Body of pancreas (tissue), 4 donors: ENCODE results near the gene DBF4B. TPM values are rescaled to one million over a fixed set of nuclear protein-coding genes. Genes with fewer than 3 reads are reported as not detected.
"Not testable (repeated sequence)": the region's sequence is repeated elsewhere in the genome, so short reads cannot be mapped to it uniquely, and the experiment has no call there.

Experiments
- ATAC-seq: fragments of 150-250 bp; one replicate; pipeline ENCODE4 v1.9.1; 2016
- DNase-seq, 4 donors: peaks; one replicate each; pipeline ENCODE4 v3.0.0-alpha.2; 2019
- H3K27ac ChIP-seq, 4 donors: fragments of 200-600 bp; sonication (generic); 1 replicate in 3 of 4; 2 replicates in 1 of 4; pipeline versions ENCODE4 v1.5.1 to v1.6.1; 2016 to 2019; ENCODE audit warnings: mild to moderate bottlenecking in 1 of 4, mixed read lengths in 1 of 4, moderate library complexity in 1 of 4
- H3K27me3 ChIP-seq, 2 donors: fragments of 200-600 bp; sonication (generic); one replicate each; pipeline ENCODE4 v1.6.0; 2016; ENCODE audit warnings: mild to moderate bottlenecking in 1 of 2
- H3K36me3 ChIP-seq, 2 donors: fragments of 200-600 bp; sonication (generic); replicated peaks in 1 of 2; 2 replicates each; pipeline ENCODE4 v1.5.1; 2016; ENCODE audit warnings: low read depth in 2 of 2; ENCODE audit not compliant: insufficient read depth in 1 of 2
- H3K4me1 ChIP-seq: fragments of 200-600 bp; sonication (generic); one replicate; pipeline ENCODE4 v1.6.0; 2016
- H3K4me3 ChIP-seq, 2 donors: fragments of 200-600 bp; sonication (generic); 1 replicate in 1 of 2; 2 replicates in 1 of 2; pipeline ENCODE4 v1.5.1; 2016 to 2019
- H3K9me3 ChIP-seq, 3 donors: fragments of 200-600 bp; sonication (generic); 1 replicate in 2 of 3; 2 replicates in 1 of 3; pipeline ENCODE4 v1.5.1; 2016
- POLR2A ChIP-seq, 3 donors: fragments of 450-650 bp; IDR thresholded peaks; one replicate each; pipeline ENCODE4 v1.6.1; 2016; ENCODE audit warnings: antibody characterized with exemption in 3 of 3, mild to moderate bottlenecking in 2 of 3
- WGBS, 2 donors: methylation state at CpG; one replicate each; pipeline ENCODE4 v1.1.5; 2017; 5-methylcytosine and 5-hydroxymethylcytosine counted together
- intact Hi-C: fragments of 100-400 bp; cut with DNase I; formaldehyde crosslinking; loops from one replicate; pipeline ENCODE4 v1.15.1; 2023
- total RNA-seq, 2 donors: library from RNA; depleted of rRNA; stranded (reverse); fragments of >200 nt; gene quantifications; one replicate each; pipeline ENCODE4 v1.1.0, GENCODE V29; 2016
- TF ChIP-seq, protein P1 (sequence below), 7 experiments: fragments of 450-650 bp in 4 of 7; fragments of 200-600 bp in 3 of 7; sonication (generic) in 3 of 7; IDR thresholded peaks; one replicate each; pipeline ENCODE4 v1.5.1; 2016 to 2019; ENCODE audit warnings: antibody characterized with exemption in 7 of 7

DBF4B gene
- total RNA-seq, 2 donors from 2014 or later = 2.0 to 3.4 TPM

- Histone ChIP-seq H3K9me3 (no peaks in the 10 kb centered on the region), H3K4me3 (no peak overlapping the region), H3K27me3 (no peaks in the 10 kb centered on the region), H3K27ac (no peak overlapping the region), H3K36me3 (no peaks in the 10 kb centered on the region), H3K4me1 (peaks cover 14% of the 10 kb centered on the region)
- ATAC-seq (no peak), DNase-seq (no peak)
- WGBS, 2 donors = 65 to 72% methylated on average over 11 of the region's 11 CpGs
- intact Hi-C loops = no loop called here
- TF ChIP-seq, protein P1, sequence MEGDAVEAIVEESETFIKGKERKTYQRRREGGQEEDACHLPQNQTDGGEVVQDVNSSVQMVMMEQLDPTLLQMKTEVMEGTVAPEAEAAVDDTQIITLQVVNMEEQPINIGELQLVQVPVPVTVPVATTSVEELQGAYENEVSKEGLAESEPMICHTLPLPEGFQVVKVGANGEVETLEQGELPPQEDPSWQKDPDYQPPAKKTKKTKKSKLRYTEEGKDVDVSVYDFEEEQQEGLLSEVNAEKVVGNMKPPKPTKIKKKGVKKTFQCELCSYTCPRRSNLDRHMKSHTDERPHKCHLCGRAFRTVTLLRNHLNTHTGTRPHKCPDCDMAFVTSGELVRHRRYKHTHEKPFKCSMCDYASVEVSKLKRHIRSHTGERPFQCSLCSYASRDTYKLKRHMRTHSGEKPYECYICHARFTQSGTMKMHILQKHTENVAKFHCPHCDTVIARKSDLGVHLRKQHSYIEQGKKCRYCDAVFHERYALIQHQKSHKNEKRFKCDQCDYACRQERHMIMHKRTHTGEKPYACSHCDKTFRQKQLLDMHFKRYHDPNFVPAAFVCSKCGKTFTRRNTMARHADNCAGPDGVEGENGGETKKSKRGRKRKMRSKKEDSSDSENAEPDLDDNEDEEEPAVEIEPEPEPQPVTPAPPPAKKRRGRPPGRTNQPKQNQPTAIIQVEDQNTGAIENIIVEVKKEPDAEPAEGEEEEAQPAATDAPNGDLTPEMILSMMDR (IDR thresholded peaks at IDR 0.05) = no peak
- no peak for TF ChIP-seq POLR2A (IDR thresholded peaks at IDR 0.05)
These were observed 14.9 kb upstream of the DBF4B start for GRCh38 chr17:44693609-44694008.

- H3K9me3 ChIP-seq, H3K4me1 ChIP-seq, intact Hi-C loops, DNase-seq, H3K4me3 ChIP-seq, H3K27ac ChIP-seq, H3K36me3 ChIP-seq, H3K27me3 ChIP-seq, ATAC-seq: not testable (repeated sequence)
- 72 to 83% methylated on average over 10 of the region's 10 CpGs for WGBS, 2 donors
These were observed 8.2 kb upstream of the DBF4B start for GRCh38 chr17:44700288-44700687.

- ATAC-seq (no peak), DNase-seq (no peak)
- H3K4me3 ChIP-seq = peak overlapping the region in 1 of 2 donors; percentile 92
- no peaks in the 10 kb centered on the region for H3K9me3 ChIP-seq
- TF ChIP-seq, protein P1 (IDR thresholded peaks at IDR 0.05) = no peak
- no peak for TF ChIP-seq POLR2A (IDR thresholded peaks at IDR 0.05)
- 15 to 24% methylated on average over 4 of the region's 4 CpGs for WGBS, 2 donors
- no peaks in the 10 kb centered on the region for H3K36me3 ChIP-seq
- no peaks in the 10 kb centered on the region for H3K27me3 ChIP-seq
- intact Hi-C loops = no loop called here
- H3K4me1 ChIP-seq = peaks cover 13% of the 10 kb centered on the region
- H3K27ac ChIP-seq = peak overlapping the region in 2 of 4 donors; percentile 64 to 74
These were observed 587 bp upstream of the DBF4B start for GRCh38 chr17:44707755-44708400.

- no peak for DNase-seq
- Histone ChIP-seq H3K9me3 (no peaks in the 10 kb centered on the region), H3K4me3 (no peak overlapping the region), H3K4me1 (no peaks in the 10 kb centered on the region), H3K36me3 (no peaks in the 10 kb centered on the region), H3K27me3 (no peaks in the 10 kb centered on the region), H3K27ac (no peak overlapping the region)
- no peak for TF ChIP-seq POLR2A (IDR thresholded peaks at IDR 0.05)
- TF ChIP-seq, protein P1 (IDR thresholded peaks at IDR 0.05) = no peak
- ATAC-seq = no peak
- intact Hi-C loops = no loop called here
- WGBS, 2 donors = 95 to 100% methylated on average over 1 of the region's 1 CpG
These were observed 11.0 kb downstream of the DBF4B start for GRCh38 chr17:44719444-44719843.

- intact Hi-C loops = no loop called here
- Histone ChIP-seq H3K4me1 (no peaks in the 10 kb centered on the region), H3K4me3 (no peak overlapping the region), H3K36me3 (no peaks in the 10 kb centered on the region), H3K27me3 (no peaks in the 10 kb centered on the region), H3K9me3 (no peaks in the 10 kb centered on the region), H3K27ac (no peak overlapping the region)
- 70 to 72% methylated on average over 5 of the region's 5 CpGs for WGBS, 2 donors
- DNase-seq (no peak), ATAC-seq (no peak)
- TF ChIP-seq, protein P1 (IDR thresholded peaks at IDR 0.05) = no peak
These were observed 13.8 kb downstream of the DBF4B start for GRCh38 chr17:44722254-44722653.

GRCh38 chr17:44726121-44726520 lies 17.7 kb downstream of the DBF4B start:
- ATAC-seq, H3K4me1 ChIP-seq, H3K27me3 ChIP-seq, intact Hi-C loops, H3K36me3 ChIP-seq, DNase-seq, H3K4me3 ChIP-seq, H3K27ac ChIP-seq, H3K9me3 ChIP-seq: not testable (repeated sequence)
- WGBS, 2 donors = 94 to 98% methylated on average over 5 to 6 of the region's 6 CpGs
